GM12865 (cell line): ENCODE measurements around the gene PNMA1.
A peak's percentile ranks its signal among the peaks of the same experiment; 100 is the strongest.

Experiments
- DNase-seq: peaks from one replicate; pipeline ENCODE4 v3.0.0; 2010; ENCODE audit warnings: low read depth
- H3K4me3 ChIP-seq: 2 replicates; pipeline ENCODE4 v1.5.1; 2011; ENCODE audit warnings: mild to moderate bottlenecking, low read depth, low read length, control low read depth
- TF ChIP-seq, protein P1 (sequence below): IDR thresholded peaks from 2 replicates; pipeline ENCODE4 v1.5.1; 2011; ENCODE audit warnings: low read length, control low read depth, low read depth, inconsistent platforms; ENCODE audit not compliant: insufficient read depth; ENCODE audit errors: missing control alignments

PNMA1 gene

DNA sequence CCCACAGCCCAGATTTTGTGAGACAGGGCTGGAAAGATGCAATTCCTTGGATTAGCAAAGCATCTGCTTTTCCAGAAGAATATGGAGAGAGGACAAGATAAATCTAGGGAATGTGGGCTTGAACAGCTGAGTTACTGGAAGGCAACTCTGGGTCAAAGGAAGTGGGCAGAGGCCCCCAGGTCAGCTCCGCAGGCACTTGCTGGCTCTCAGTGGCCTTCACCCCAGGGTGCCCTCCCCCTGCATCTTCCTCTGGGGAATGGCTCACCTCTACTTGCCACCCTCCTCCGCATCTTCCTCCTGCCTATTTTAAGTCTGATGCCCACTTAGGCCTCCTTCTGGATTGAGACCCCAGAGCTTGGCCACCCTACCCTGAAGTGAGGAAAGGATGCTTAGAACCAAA lies 10.5 kb upstream of the PNMA1 start:
- no peak for DNase-seq
- TF ChIP-seq, protein P1, sequence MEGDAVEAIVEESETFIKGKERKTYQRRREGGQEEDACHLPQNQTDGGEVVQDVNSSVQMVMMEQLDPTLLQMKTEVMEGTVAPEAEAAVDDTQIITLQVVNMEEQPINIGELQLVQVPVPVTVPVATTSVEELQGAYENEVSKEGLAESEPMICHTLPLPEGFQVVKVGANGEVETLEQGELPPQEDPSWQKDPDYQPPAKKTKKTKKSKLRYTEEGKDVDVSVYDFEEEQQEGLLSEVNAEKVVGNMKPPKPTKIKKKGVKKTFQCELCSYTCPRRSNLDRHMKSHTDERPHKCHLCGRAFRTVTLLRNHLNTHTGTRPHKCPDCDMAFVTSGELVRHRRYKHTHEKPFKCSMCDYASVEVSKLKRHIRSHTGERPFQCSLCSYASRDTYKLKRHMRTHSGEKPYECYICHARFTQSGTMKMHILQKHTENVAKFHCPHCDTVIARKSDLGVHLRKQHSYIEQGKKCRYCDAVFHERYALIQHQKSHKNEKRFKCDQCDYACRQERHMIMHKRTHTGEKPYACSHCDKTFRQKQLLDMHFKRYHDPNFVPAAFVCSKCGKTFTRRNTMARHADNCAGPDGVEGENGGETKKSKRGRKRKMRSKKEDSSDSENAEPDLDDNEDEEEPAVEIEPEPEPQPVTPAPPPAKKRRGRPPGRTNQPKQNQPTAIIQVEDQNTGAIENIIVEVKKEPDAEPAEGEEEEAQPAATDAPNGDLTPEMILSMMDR = no peak

DNA sequence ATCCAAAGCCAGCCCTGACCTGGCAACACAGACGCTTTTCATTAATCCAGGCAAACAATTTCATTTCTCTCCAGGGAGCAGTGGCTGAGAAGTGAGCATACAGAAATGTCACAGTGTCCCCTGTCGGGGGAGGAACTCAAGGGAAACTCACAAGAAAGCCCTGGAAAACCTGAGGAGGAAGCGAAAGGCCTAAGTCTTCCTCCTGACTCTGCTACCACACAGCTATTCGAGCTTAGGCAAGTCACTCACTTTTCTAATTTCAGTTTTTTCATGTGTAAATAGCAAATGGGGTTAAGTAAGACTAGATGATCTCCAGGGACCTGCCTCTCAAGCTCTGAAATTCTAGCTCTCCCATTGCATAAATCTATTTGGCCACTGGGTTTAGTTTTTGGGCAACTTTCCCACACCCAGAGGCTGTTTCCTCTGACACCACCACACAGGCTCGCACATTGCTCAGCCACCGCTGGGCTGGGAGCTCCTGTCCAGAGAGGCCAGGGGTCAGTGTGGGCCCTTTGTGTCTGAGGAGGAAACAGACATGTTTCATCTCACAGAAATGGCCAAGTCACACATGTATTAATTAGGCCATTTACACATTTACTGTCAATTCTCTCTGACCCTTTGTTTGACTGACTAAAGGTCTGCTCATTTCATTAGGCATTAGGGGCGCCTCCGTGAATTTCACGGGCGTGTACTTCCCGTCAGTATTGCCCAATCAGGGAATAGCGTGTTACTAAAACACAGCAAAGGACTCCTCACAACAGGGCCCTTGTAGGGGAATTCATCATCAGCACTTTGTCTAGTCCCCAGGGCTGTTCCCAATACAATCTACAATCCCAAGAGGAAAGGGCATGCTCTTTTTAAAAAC lies 9.8 kb upstream of the PNMA1 start:
- TF ChIP-seq, protein P1 = no peak
- H3K4me3 ChIP-seq = no peak overlapping the region
- DNase-seq = peak; percentile 5

More for the DNA sequence above, 10.5 kb upstream of the PNMA1 start:
- H3K4me3 ChIP-seq = no peak overlapping the region

DNA sequence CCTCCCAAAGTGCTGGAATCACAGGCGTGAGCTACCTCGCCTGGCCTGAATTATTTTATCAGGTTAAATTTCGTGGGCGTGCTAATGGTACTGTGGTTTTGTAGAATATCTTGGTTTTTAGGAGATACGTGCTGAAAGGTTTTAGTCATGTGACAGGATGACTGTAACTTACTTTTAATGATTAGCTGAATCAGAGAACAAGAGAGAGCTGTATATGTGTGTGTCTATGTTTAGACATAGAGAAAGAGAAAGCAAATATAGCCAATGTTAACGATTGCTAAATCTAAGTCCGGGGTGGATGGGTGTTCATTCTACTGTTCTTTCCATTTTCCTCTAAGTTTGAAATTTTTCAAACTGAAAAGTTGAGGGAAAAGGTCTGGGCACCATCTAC lies 9.2 kb upstream of the PNMA1 start:
- DNase-seq = no peak
- TF ChIP-seq, protein P1 = no peak

DNA sequence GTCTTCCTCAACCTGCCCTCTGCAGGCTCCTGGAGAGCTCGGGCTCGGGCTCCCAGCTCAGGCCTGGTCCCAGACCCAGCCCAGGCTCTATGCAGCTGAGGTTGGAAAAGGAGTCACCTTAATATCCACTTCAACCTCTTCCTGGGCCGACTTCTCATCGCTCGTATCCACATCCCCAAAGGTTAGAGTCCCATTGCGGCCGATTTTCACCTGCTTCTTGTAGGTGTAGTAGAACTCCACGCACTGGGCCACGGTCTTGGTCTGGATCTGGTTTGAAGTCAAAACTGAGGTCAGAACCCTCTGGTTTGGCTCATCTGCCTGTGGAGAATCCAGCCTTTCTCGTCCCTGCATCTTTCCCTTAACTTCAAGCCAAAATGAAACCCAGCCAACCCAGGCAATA lies 8.4 kb upstream of the PNMA1 start:
- no peak for DNase-seq
- TF ChIP-seq, protein P1 = no peak
- no peak overlapping the region for H3K4me3 ChIP-seq

More for the DNA sequence above, 9.2 kb upstream of the PNMA1 start:
- no peak overlapping the region for H3K4me3 ChIP-seq

DNA sequence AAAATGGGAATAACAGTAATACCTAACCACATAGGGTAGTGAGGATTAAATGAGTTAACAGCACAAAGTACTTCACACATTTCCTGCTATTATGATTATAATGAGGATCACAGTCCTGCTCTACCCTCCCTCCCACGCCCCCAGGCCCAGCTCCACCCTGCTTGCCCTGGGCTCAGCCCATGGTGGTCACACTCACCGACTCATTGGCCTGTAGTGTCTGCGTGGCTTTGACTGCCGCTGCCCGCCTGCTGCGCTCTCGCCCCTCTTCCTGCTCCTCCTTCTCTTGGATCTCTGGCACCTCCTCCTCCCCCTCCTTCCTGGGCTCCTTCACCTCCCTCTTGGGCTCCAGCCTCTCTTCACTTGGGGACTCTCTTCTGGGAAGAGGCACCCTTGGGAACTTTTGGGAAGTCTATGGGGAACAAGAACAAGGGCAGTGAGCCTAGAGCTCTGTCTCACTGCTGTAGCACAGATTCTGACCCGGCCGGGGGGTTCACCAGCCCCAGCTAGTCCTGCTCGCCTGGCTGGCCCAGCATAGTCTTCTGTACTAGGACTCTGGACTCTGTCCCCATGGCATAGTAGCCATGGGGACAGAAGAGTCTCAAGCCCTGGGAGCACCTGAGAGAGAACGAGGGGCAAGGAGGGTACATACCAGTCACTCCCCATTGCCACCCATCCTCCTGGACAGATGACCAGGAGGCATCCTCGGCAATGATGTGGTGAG lies 7.1 kb upstream of the PNMA1 start:
- TF ChIP-seq, protein P1 = no peak
- no peak overlapping the region for H3K4me3 ChIP-seq
- no peak for DNase-seq

DNA sequence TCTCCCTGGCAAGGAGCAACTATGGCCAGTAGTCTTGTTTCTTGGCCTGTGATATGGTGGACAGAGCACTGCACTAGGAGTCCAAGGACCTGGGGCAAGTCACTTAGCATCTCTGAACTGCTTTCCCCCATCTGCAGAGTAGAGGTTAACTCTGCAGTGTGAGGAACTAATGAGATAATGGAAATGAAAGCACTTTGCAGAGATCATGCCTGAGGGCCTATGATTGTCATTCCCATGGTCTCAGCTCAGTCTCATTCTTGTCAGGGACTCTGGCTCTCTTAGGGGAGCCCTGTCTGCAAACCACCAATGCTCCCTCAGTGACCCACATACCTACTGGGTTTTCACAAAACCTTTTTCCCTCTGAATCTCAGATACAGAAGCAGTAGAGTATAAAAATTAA lies 6.5 kb upstream of the PNMA1 start:
- TF ChIP-seq, protein P1 = no peak
- no peak overlapping the region for H3K4me3 ChIP-seq
- DNase-seq = no peak

DNA sequence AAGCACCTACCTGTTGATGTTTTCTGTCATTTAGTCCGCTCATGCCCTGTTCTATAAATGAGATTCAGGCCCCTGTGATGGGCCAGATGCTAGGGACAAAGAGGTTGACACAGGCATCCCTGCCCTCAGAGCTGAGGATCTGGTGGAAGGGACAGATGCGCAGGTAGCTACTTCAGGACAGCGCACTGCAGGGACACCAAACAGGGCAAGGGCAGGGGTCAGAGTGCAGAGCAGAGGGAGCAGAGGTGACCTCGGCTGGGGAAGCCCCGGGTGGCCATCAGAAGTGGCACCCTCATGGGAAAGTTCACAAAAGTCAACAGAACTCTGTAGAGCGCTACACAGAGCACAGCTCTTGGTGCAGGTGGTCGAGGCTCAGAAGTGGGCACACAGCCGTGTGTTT lies 5.6 kb upstream of the PNMA1 start:
- no peak for DNase-seq
- TF ChIP-seq, protein P1 = no peak
- H3K4me3 ChIP-seq = no peak overlapping the region
